Tibial nerve (tissue), 4 donors: ENCODE data around the gene UTP15. TPM values are rescaled to one million over a fixed set of nuclear protein-coding genes. Genes with fewer than 3 reads are reported as not detected.

Experiments
- DNase-seq, 2 donors: peaks; one replicate each; pipeline ENCODE4 v3.0.0-alpha.2; 2019; ENCODE audit warnings: low spot score in 2 of 2
- H3K27ac ChIP-seq, 4 donors: fragments of 200-600 bp; sonication (generic) in 3 of 4; one replicate each; pipeline ENCODE4 v1.5.1; 2017 to 2019; ENCODE audit warnings: mild to moderate bottlenecking in 1 of 4
- H3K27me3 ChIP-seq, 2 donors: fragments of 200-600 bp; sonication (generic) in 1 of 2; one replicate each; pipeline versions ENCODE4 v1.5.1 to v1.6.0; 2017 to 2019
- H3K36me3 ChIP-seq, 3 donors: fragments of 200-600 bp; sonication (generic); one replicate each; pipeline ENCODE4 v1.5.1; 2018 to 2019
- H3K4me1 ChIP-seq, 4 donors: fragments of 200-600 bp; sonication (generic) in 3 of 4; one replicate each; pipeline ENCODE4 v1.5.1; 2017 to 2019
- H3K4me3 ChIP-seq, 4 donors: fragments of 200-600 bp; sonication (generic) in 3 of 4; one replicate each; pipeline ENCODE4 v1.5.1; 2017 to 2019; ENCODE audit warnings: mild to moderate bottlenecking in 1 of 4, moderate library complexity in 1 of 4
- H3K9me3 ChIP-seq, 4 donors: fragments of 200-600 bp; sonication (generic) in 3 of 4; one replicate each; pipeline ENCODE4 v1.5.1; 2017 to 2019
- CTCF ChIP-seq, 5 experiments: fragments of 200-600 bp in 3 of 5; fragments of 450-650 bp in 2 of 5; sonication (generic) in 3 of 5; IDR thresholded peaks; one replicate each; pipeline ENCODE4 v1.5.1; 2016 to 2019; ENCODE audit warnings: antibody characterized with exemption in 5 of 5, mild to moderate bottlenecking in 3 of 5, moderate library complexity in 2 of 5
- EP300 ChIP-seq, 2 donors: sonication (generic); formaldehyde crosslinking; IDR thresholded peaks; one replicate each; pipeline ENCODE4 v1.6.1; 2017; ENCODE audit warnings: antibody characterized with exemption in 2 of 2, mild to moderate bottlenecking in 1 of 2
- POLR2A ChIP-seq, 2 donors: fragments of 450-650 bp; IDR thresholded peaks; one replicate each; pipeline ENCODE4 v1.6.1; 2017; ENCODE audit warnings: antibody characterized with exemption in 2 of 2, mild to moderate bottlenecking in 2 of 2, moderate library complexity in 2 of 2
- WGBS, 2 donors: methylation state at CpG; one replicate each; pipeline ENCODE4 v1.1.5; 2018; 5-methylcytosine and 5-hydroxymethylcytosine counted together
- total RNA-seq, 4 donors: library from RNA; depleted of rRNA; stranded (reverse); fragments of >200 nt; gene quantifications; one replicate each; pipeline ENCODE4 v1.1.0, GENCODE V29; 2016

Gene UTP15
- total RNA-seq, 4 donors from 2014 or later = 8.4 to 30.6 (median 18.6) TPM

GRCh38 chr5:73544429-73545402, 20.8 kb upstream of the UTP15 start:
- H3K9me3 ChIP-seq = no peaks in the 10 kb centered on the region
- H3K27ac ChIP-seq = no peak overlapping the region

GRCh38 chr5:73545403-73545779, 20.2 kb upstream of the UTP15 start:
- no peaks in the 10 kb centered on the region for H3K4me1 ChIP-seq

More at GRCh38 chr5:73544429-73545402, 20.8 kb upstream of the UTP15 start:
- Histone ChIP-seq H3K4me1 (no peaks in the 10 kb centered on the region), H3K27me3 (no peaks in the 10 kb centered on the region), H3K36me3 (no peaks in the 10 kb centered on the region), H3K4me3 (no peak overlapping the region)
- 73 to 76% methylated on average over 9 of the region's 9 CpGs for WGBS, 2 donors
- no peak for DNase-seq
- no peak for TF ChIP-seq EP300 (IDR thresholded peaks at IDR 0.05)
- TF ChIP-seq CTCF (IDR thresholded peaks at IDR 0.05) = no peak
- no peak for TF ChIP-seq POLR2A (IDR thresholded peaks at IDR 0.05)

GRCh38 chr5:73550016-73550415, 15.5 kb upstream of the UTP15 start:
- no peak overlapping the region for H3K4me3 ChIP-seq
- peaks cover 0 to 44% (median 11%) of the 10 kb centered on the region in 3 donors for H3K36me3 ChIP-seq
- no peaks in the 10 kb centered on the region for H3K9me3 ChIP-seq
- no peak overlapping the region for H3K27ac ChIP-seq
- H3K27me3 ChIP-seq = no peaks in the 10 kb centered on the region
- TF ChIP-seq EP300 (IDR thresholded peaks at IDR 0.05) = no peak
- TF ChIP-seq CTCF (IDR thresholded peaks at IDR 0.05) = no peak
- no peak for TF ChIP-seq POLR2A (IDR thresholded peaks at IDR 0.05)
- DNase-seq = no peak
- WGBS, 2 donors = 54 to 55% methylated on average over 1 of the region's 1 CpG
- H3K4me1 ChIP-seq = no peaks in the 10 kb centered on the region

More at GRCh38 chr5:73545403-73545779, 20.2 kb upstream of the UTP15 start:
- H3K4me3 ChIP-seq = no peak overlapping the region
- no peak for DNase-seq
- no peak for TF ChIP-seq EP300 (IDR thresholded peaks at IDR 0.05)
- no peak for TF ChIP-seq CTCF (IDR thresholded peaks at IDR 0.05)
- TF ChIP-seq POLR2A (IDR thresholded peaks at IDR 0.05) = no peak
- H3K27me3 ChIP-seq = no peaks in the 10 kb centered on the region
- H3K9me3 ChIP-seq = no peaks in the 10 kb centered on the region
- H3K27ac ChIP-seq = no peak overlapping the region
- 60 to 62% methylated on average over 1 of the region's 1 CpG for WGBS, 2 donors
- H3K36me3 ChIP-seq = no peaks in the 10 kb centered on the region

- Histone ChIP-seq H3K27me3 (no peaks in the 10 kb centered on the region), H3K4me1 (no peaks in the 10 kb centered on the region), H3K9me3 (no peaks in the 10 kb centered on the region), H3K4me3 (no peak overlapping the region), H3K27ac (no peak overlapping the region), H3K36me3 (peaks cover 0 to 68% (median 14%) of the 10 kb centered on the region in 3 donors)
- TF ChIP-seq POLR2A (IDR thresholded peaks at IDR 0.05) (no peak), EP300 (IDR thresholded peaks at IDR 0.05) (no peak), CTCF (IDR thresholded peaks at IDR 0.05) (no peak)
- DNase-seq = no peak
Measured at GRCh38 chr5:73552642-73553041, 12.9 kb upstream of the UTP15 start.

- TF ChIP-seq EP300 (IDR thresholded peaks at IDR 0.05) = no peak
- no peak for TF ChIP-seq POLR2A (IDR thresholded peaks at IDR 0.05)
- no peak for TF ChIP-seq CTCF (IDR thresholded peaks at IDR 0.05)
- Histone ChIP-seq H3K4me1 (peaks cover 0 to 12% (median 9%) of the 10 kb centered on the region in 4 donors), H3K27me3 (no peaks in the 10 kb centered on the region), H3K27ac (no peak overlapping the region), H3K36me3 (peaks cover 0 to 86% (median 16%) of the 10 kb centered on the region in 3 donors), H3K9me3 (no peaks in the 10 kb centered on the region), H3K4me3 (no peak overlapping the region)
- 77 to 85% methylated on average over 1 of the region's 1 CpG for WGBS, 2 donors
- no peak for DNase-seq
Measured at GRCh38 chr5:73558950-73559349, 6.6 kb upstream of the UTP15 start.
